Esophagus muscularis mucosa (tissue), 4 donors: Measurements from ENCODE around the gene SNX7. TPM values are rescaled to one million over a fixed set of nuclear protein-coding genes. Genes with fewer than 3 reads are reported as not detected.
A peak's percentile ranks its signal among the peaks of the same experiment; 100 is the strongest.

Source experiments
- DNase-seq: peaks from one replicate; pipeline ENCODE4 v3.0.0-alpha.2; 2017; ENCODE audit errors: extremely low spot score
- H3K27ac ChIP-seq, 4 donors: fragments of 200-600 bp; sonication (generic); replicated peaks in 1 of 4; 1 replicate in 3 of 4; 2 replicates in 1 of 4; pipeline ENCODE4 v1.5.1; 2016 to 2019; ENCODE audit warnings: mild to moderate bottlenecking in 1 of 4
- H3K27me3 ChIP-seq, 4 donors: fragments of 200-600 bp; sonication (generic); one replicate each; pipeline versions ENCODE4 v1.5.1 to v1.6.0; 2016 to 2019
- H3K36me3 ChIP-seq, 4 donors: fragments of 200-600 bp; sonication (generic); one replicate each; pipeline ENCODE4 v1.5.1; 2016 to 2019
- H3K4me1 ChIP-seq, 4 donors: fragments of 200-600 bp; sonication (generic); one replicate each; pipeline ENCODE4 v1.5.1; 2016 to 2019
- H3K4me3 ChIP-seq, 4 donors: fragments of 200-600 bp; sonication (generic); 1 replicate in 2 of 4; 2 replicates in 2 of 4; pipeline ENCODE4 v1.5.1; 2016 to 2019; ENCODE audit warnings: mild to moderate bottlenecking in 4 of 4, moderate library complexity in 1 of 4
- H3K9me3 ChIP-seq, 4 donors: fragments of 200-600 bp; sonication (generic); 1 replicate in 3 of 4; 2 replicates in 1 of 4; pipeline ENCODE4 v1.5.1; 2016 to 2019
- CTCF ChIP-seq, 3 experiments: fragments of 200-600 bp in 2 of 3; fragments of 450-650 bp in 1 of 3; sonication (generic) in 2 of 3; IDR thresholded peaks; one replicate each; pipeline ENCODE4 v1.5.1; 2017 to 2019; ENCODE audit warnings: antibody characterized with exemption in 3 of 3, mild to moderate bottlenecking in 2 of 3, moderate library complexity in 1 of 3
- EP300 ChIP-seq: sonication (generic); formaldehyde crosslinking; IDR thresholded peaks from one replicate; pipeline ENCODE4 v1.6.1; 2017; ENCODE audit warnings: antibody characterized with exemption
- POLR2A ChIP-seq: fragments of 450-650 bp; IDR thresholded peaks from one replicate; pipeline ENCODE4 v1.6.1; 2017; ENCODE audit warnings: antibody characterized with exemption, moderate library complexity, mild to moderate bottlenecking, low read depth
- POLR2AphosphoS5 ChIP-seq, 2 donors: sonication (generic); formaldehyde crosslinking; IDR thresholded peaks; one replicate each; pipeline ENCODE4 v1.6.1; 2017; ENCODE audit warnings: antibody characterized with exemption in 2 of 2
- WGBS: methylation state at CpG from one replicate; pipeline ENCODE4 v1.1.5; 2018; 5-methylcytosine and 5-hydroxymethylcytosine counted together
- intact Hi-C: fragments of 100-400 bp; cut with DNase I; formaldehyde crosslinking; loops from one replicate; pipeline ENCODE4 v1.15.1; 2023
- total RNA-seq, 4 donors: library from RNA; depleted of rRNA; stranded (reverse); fragments of >200 nt; gene quantifications; one replicate each; pipeline versions ENCODE4 v1.1.0 to v1.2.1, GENCODE V29; 2016

SNX7 gene
- 10 to 100 TPM; 27.5 to 40.5 (median 32.0) TPM for total RNA-seq

GRCh38 chr1:98661544-98662355, at the start of gene SNX7:
Gene SNX7 (plus strand): TSS chr1:98661721. CDS start chr1:98661732, 11 bp downstream.
- H3K36me3 ChIP-seq, result no peaks in the 10 kb centered on the region
- peaks cover 17 to 29% (median 20%) of the 10 kb centered on the region in 4 donors for H3K4me1 ChIP-seq
- 0% methylated on average over 29 of the region's 80 CpGs for WGBS
- no peak for DNase-seq
- H3K27me3 ChIP-seq, result no peaks in the 10 kb centered on the region
- peak within 1 kb of the TSS; percentile 73 to 88 (median 76) for H3K4me3 ChIP-seq
- H3K27ac ChIP-seq, result peak within 1 kb of the TSS; percentile 84 to 92 (median 87)
- TF ChIP-seq POLR2AphosphoS5 (IDR thresholded peaks at IDR 0.05), result peak in 1 of 2 donors; percentile 45
- TF ChIP-seq EP300, result no peak
- TF ChIP-seq POLR2A, result no peak
- peak in 1 of 3 experiments; percentile 40 for TF ChIP-seq CTCF (IDR thresholded peaks at IDR 0.05)
- no peaks in the 10 kb centered on the region for H3K9me3 ChIP-seq
- intact Hi-C loops, result no loop called here

GRCh38 chr1:98637316-98637715, 24.2 kb upstream of the SNX7 start:
- no peak overlapping the region for H3K27ac ChIP-seq
- no peaks in the 10 kb centered on the region for H3K9me3 ChIP-seq
- no peak for TF ChIP-seq POLR2A
- no peak for TF ChIP-seq CTCF (IDR thresholded peaks at IDR 0.05)
- H3K27me3 ChIP-seq, result no peaks in the 10 kb centered on the region
- H3K4me1 ChIP-seq, result no peaks in the 10 kb centered on the region
- WGBS, result 47% methylated on average over 2 of the region's 2 CpGs
- intact Hi-C loops, result no loop called here
- H3K36me3 ChIP-seq, result no peaks in the 10 kb centered on the region
- no peak overlapping the region for H3K4me3 ChIP-seq
- DNase-seq, result no peak

GRCh38 chr1:98638185-98638584, 23.3 kb upstream of the SNX7 start:
- H3K27me3 ChIP-seq, result no peaks in the 10 kb centered on the region
- TF ChIP-seq CTCF (IDR thresholded peaks at IDR 0.05) (no peak), EP300 (no peak)
- no peaks in the 10 kb centered on the region for H3K4me1 ChIP-seq
- DNase-seq, result no peak
- no peaks in the 10 kb centered on the region for H3K9me3 ChIP-seq
- no peak overlapping the region for H3K4me3 ChIP-seq
- no peaks in the 10 kb centered on the region for H3K36me3 ChIP-seq
- intact Hi-C loops, result no loop called here
- H3K27ac ChIP-seq, result no peak overlapping the region

GRCh38 chr1:98644510-98644909, 17.0 kb upstream of the SNX7 start:
- no peak overlapping the region for H3K27ac ChIP-seq
- H3K4me3 ChIP-seq, result no peak overlapping the region
- H3K9me3 ChIP-seq, result no peaks in the 10 kb centered on the region
- 84% methylated on average over 2 of the region's 2 CpGs for WGBS
- H3K36me3 ChIP-seq, result no peaks in the 10 kb centered on the region
- intact Hi-C loops, result no loop called here
- no peak for DNase-seq
- H3K4me1 ChIP-seq, result no peaks in the 10 kb centered on the region
- no peaks in the 10 kb centered on the region for H3K27me3 ChIP-seq
- TF ChIP-seq POLR2A, result no peak
- TF ChIP-seq EP300, result no peak
- no peak for TF ChIP-seq POLR2AphosphoS5 (IDR thresholded peaks at IDR 0.05)
- TF ChIP-seq CTCF (IDR thresholded peaks at IDR 0.05), result no peak

- Histone ChIP-seq H3K27me3 (no peaks in the 10 kb centered on the region), H3K4me3 (no peak overlapping the region), H3K27ac (no peak overlapping the region), H3K36me3 (no peaks in the 10 kb centered on the region), H3K4me1 (no peaks in the 10 kb centered on the region), H3K9me3 (no peaks in the 10 kb centered on the region)
- intact Hi-C loops, result no loop called here
- no peak for DNase-seq
- TF ChIP-seq POLR2AphosphoS5 (IDR thresholded peaks at IDR 0.05), result no peak
- TF ChIP-seq CTCF (IDR thresholded peaks at IDR 0.05), result no peak
- no peak for TF ChIP-seq POLR2A
- no peak for TF ChIP-seq EP300
- 48% methylated on average over 2 of the region's 6 CpGs for WGBS
Measured at GRCh38 chr1:98651116-98651632, 10.3 kb upstream of the SNX7 start.
